DND-41 (cell line): ENCODE measurements around the gene ELOVL6.

ENCODE experiments used
- ATAC-seq: fragments of 200-7000 bp; cut with Tn5 transposase; 3 replicates; pipeline ENCODE4 v1.9.1; 2021; ENCODE audit warnings: low read depth; ENCODE audit not compliant: insufficient read depth
- DNase-seq: peaks from one replicate; pipeline ENCODE4 v3.0.0-alpha.2; 2020
- H2AFZ ChIP-seq: 2 replicates; pipeline ENCODE4 v1.6.0; 2012; ENCODE audit warnings: low read depth, low read length
- H3K27ac ChIP-seq: 2 replicates; pipeline ENCODE4 v1.5.1; 2012; ENCODE audit warnings: low read length, inconsistent platforms
- H3K27me3 ChIP-seq: fragments of 200-600 bp; sonication (generic); 2 replicates; pipeline ENCODE4 v1.6.0; 2012; ENCODE audit warnings: low read length, mild to moderate bottlenecking, inconsistent platforms; ENCODE audit not compliant: insufficient read depth, poor library complexity
- H3K36me3 ChIP-seq: 2 replicates; pipeline ENCODE4 v1.5.1; 2012; ENCODE audit warnings: low read length, inconsistent platforms; ENCODE audit not compliant: insufficient read depth
- H3K4me1 ChIP-seq: 2 replicates; pipeline ENCODE4 v1.5.1; 2012; ENCODE audit warnings: mild to moderate bottlenecking, low read length; ENCODE audit not compliant: insufficient read depth
- H3K4me2 ChIP-seq: 2 replicates; pipeline ENCODE4 v1.6.0; 2012; ENCODE audit warnings: mild to moderate bottlenecking, moderate library complexity, low read length, inconsistent platforms; ENCODE audit not compliant: insufficient read depth
- H3K4me3 ChIP-seq, 2 experiments: fragments of 200-600 bp in 1 of 2; shearing (Covaris generic) in 1 of 2; 2 replicates each; pipeline ENCODE4 v1.5.1; 2012 to 2016; ENCODE audit warnings: inconsistent platforms in 2 of 2, low read length in 2 of 2, mild to moderate bottlenecking in 2 of 2, low read depth in 1 of 2, moderate library complexity in 1 of 2
- H3K79me2 ChIP-seq: 2 replicates; pipeline ENCODE4 v1.6.0; 2012; ENCODE audit warnings: low read length, inconsistent platforms; ENCODE audit not compliant: insufficient read depth
- H3K9ac ChIP-seq: 2 replicates; pipeline ENCODE4 v1.6.0; 2012; ENCODE audit warnings: low read depth, mild to moderate bottlenecking, inconsistent platforms, low read length, moderate library complexity
- H3K9me3 ChIP-seq: 2 replicates; pipeline ENCODE4 v1.5.1; 2012; ENCODE audit warnings: low read length, moderate library complexity, mild to moderate bottlenecking, inconsistent platforms; ENCODE audit not compliant: insufficient read depth, severe bottlenecking
- H4K20me1 ChIP-seq: 2 replicates; pipeline ENCODE4 v1.6.0; 2012; ENCODE audit warnings: low read length; ENCODE audit not compliant: insufficient read depth
- EZH2 ChIP-seq: IDR thresholded peaks from 3 replicates; pipeline ENCODE4 v1.6.1; 2012; ENCODE audit warnings: borderline replicate concordance, low read depth, mild to moderate bottlenecking, moderate library complexity, low read length, inconsistent platforms; ENCODE audit not compliant: severe bottlenecking
- TF ChIP-seq, protein P1 (sequence below): IDR thresholded peaks from 2 replicates; pipeline ENCODE4 v1.5.1; 2012; ENCODE audit warnings: borderline replicate concordance, low read length, moderate library complexity, mild to moderate bottlenecking; ENCODE audit not compliant: poor library complexity, severe bottlenecking; ENCODE audit errors: extremely low read depth

The ELOVL6 gene

DNA sequence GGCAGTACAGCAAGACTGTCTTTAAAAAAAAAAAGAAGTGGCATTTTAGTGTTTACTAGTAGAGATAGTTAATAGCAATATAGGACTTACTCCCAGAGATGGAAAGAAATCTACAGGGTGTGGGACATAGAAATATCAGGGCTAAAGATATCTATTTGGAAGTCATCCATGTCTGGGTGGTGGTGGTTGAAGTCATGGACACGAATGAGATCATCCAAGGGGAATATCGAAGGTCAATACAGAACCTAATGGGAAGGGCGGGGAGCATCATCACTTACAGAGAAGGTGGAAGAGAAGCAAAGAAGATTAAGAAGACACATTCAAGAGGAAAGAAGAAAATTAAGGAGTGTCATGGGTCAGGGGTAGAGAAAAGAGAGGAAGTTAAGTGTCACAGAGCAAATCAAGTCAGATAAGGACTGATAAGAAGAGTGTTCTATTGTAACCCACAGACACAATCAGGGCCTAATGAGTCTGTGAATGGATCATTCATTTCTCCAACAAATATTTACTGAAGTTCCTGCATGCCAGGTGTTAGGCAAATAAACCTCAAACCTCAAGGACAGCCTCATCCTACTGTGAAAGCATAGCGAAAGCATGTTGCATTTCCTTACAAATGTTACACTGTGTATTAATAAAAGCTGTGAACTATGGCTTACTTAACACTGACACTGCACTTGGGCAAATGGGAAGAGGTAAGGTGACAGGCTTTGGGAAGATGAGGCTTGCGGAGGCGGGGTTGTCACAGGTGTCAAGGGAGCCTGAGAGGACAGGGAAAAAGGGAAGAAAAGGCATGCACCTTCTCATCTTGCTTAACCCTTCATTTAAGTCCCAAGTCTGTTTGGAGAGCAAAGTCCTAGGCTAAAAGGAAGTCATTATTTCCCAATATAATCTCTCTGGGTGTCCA is 65.3 kb downstream of the ELOVL6 start:
- ATAC-seq, result peak; percentile 53; the same call in 2 of the 3 replicates
- no peaks in the 10 kb centered on the region for H3K27me3 ChIP-seq
- peaks cover 15% of the 10 kb centered on the region; the same call in 1 of the 2 replicates for H3K36me3 ChIP-seq
- no peaks in the 10 kb centered on the region for H3K4me1 ChIP-seq
- H4K20me1 ChIP-seq, result no peaks in the 10 kb centered on the region
- peaks cover 4% of the 10 kb centered on the region; the same call in 1 of the 2 replicates for H3K79me2 ChIP-seq
- no peak for DNase-seq
- H3K9me3 ChIP-seq, result no peaks in the 10 kb centered on the region
- H3K9ac ChIP-seq, result no peak overlapping the region
- peak overlapping the region; percentile 1; the same call in 1 of the 2 replicates for H3K27ac ChIP-seq
- no peak overlapping the region for H3K4me2 ChIP-seq
- H3K4me3 ChIP-seq, result no peak overlapping the region
- no peak overlapping the region for H2AFZ ChIP-seq
- TF ChIP-seq, protein P1, sequence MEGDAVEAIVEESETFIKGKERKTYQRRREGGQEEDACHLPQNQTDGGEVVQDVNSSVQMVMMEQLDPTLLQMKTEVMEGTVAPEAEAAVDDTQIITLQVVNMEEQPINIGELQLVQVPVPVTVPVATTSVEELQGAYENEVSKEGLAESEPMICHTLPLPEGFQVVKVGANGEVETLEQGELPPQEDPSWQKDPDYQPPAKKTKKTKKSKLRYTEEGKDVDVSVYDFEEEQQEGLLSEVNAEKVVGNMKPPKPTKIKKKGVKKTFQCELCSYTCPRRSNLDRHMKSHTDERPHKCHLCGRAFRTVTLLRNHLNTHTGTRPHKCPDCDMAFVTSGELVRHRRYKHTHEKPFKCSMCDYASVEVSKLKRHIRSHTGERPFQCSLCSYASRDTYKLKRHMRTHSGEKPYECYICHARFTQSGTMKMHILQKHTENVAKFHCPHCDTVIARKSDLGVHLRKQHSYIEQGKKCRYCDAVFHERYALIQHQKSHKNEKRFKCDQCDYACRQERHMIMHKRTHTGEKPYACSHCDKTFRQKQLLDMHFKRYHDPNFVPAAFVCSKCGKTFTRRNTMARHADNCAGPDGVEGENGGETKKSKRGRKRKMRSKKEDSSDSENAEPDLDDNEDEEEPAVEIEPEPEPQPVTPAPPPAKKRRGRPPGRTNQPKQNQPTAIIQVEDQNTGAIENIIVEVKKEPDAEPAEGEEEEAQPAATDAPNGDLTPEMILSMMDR, result no peak
- no peak for TF ChIP-seq EZH2

DNA sequence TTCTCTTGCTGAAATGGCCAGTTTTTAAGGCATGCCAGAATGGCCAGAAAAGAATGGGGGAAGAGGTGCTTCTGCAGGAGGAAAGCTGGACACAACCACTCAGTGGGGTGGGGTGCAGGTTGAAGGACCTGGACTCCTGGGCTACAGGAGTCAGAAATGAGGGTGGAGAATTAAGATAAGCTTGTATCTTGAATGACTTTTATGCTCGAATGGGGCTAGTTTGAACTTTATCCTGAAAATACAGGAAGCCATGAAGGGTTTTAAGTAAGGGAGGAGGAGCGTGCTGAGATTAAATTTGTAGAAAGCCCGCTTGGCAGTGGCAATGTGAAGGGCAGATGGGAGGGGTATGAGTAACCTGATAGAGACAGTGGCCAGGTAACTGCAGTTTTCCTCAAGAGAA is 66.5 kb downstream of the ELOVL6 start:
- H3K4me3 ChIP-seq, result no peak overlapping the region
- no peak overlapping the region for H2AFZ ChIP-seq
- no peaks in the 10 kb centered on the region for H4K20me1 ChIP-seq
- DNase-seq (no peak), ATAC-seq (no peak)
- no peaks in the 10 kb centered on the region for H3K4me1 ChIP-seq
- H3K27me3 ChIP-seq, result no peaks in the 10 kb centered on the region
- peaks cover 4% of the 10 kb centered on the region; the same call in 1 of the 2 replicates for H3K79me2 ChIP-seq
- no peak overlapping the region for H3K27ac ChIP-seq
- no peak for TF ChIP-seq EZH2
- TF ChIP-seq, protein P1, result no peak
- H3K36me3 ChIP-seq, result peaks cover 15% of the 10 kb centered on the region; the same call in 1 of the 2 replicates
- no peak overlapping the region for H3K4me2 ChIP-seq
- no peaks in the 10 kb centered on the region for H3K9me3 ChIP-seq
- no peak overlapping the region for H3K9ac ChIP-seq

DNA sequence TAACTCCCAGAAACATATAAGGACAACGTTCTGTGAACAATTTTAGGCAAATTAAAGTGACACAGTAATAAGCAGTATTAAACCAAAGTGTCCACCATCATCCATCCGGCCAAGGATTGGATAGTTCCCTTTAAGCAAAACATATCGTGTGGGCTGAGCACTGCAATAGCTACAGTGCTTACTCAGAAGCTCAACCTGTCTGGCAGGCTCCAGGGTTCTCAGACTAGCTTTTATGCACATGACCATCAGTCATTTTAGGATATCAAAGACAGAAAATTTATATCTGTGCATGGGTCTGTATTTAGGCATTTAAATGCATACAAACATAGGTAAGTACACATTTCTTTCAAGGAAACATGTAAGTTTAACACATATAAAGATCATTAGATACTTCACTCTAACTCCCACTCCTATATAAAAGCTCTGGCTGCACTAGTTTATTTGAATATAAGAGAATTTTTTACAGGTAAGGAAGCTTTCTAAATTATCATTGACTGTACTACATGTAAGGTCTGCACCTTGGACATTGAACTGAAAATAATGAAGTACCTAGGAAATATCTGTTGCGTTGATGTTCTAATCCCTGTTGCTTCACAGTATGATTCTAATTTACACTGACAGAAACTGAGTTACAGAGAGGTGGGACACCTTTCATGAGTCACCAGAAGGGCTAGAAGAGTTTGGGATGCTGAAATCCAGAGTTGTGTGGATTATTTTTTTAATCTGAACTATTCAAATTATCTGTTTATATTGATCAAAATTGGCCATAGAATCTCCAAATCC is 67.6 kb downstream of the ELOVL6 start:
- no peaks in the 10 kb centered on the region for H3K4me1 ChIP-seq
- peaks cover 13% of the 10 kb centered on the region; the same call in 1 of the 2 replicates for H3K36me3 ChIP-seq
- H3K79me2 ChIP-seq, result peaks cover 11% of the 10 kb centered on the region; the same call in 1 of the 2 replicates
- DNase-seq (no peak), ATAC-seq (no peak)
- H3K4me3 ChIP-seq, result no peak overlapping the region
- H3K27ac ChIP-seq, result no peak overlapping the region
- H3K9me3 ChIP-seq, result no peaks in the 10 kb centered on the region
- TF ChIP-seq, protein P1, result no peak
- no peak for TF ChIP-seq EZH2
- no peak overlapping the region for H3K4me2 ChIP-seq
- no peak overlapping the region for H3K9ac ChIP-seq
- no peaks in the 10 kb centered on the region for H4K20me1 ChIP-seq
- H2AFZ ChIP-seq, result no peak overlapping the region
- no peaks in the 10 kb centered on the region for H3K27me3 ChIP-seq
